HepG2 (cell line): ENCODE data around the gene NSG2. TPM values are rescaled to one million over a fixed set of nuclear protein-coding genes. Genes with fewer than 3 reads are reported as not detected.

Source experiments
- ATAC-seq: fragments of 200-7000 bp; cut with Tn5 transposase; 3 replicates; pipeline ENCODE4 v1.9.1; 2020; ENCODE audit warnings: mild to moderate bottlenecking, moderate library complexity
- BruUV-seq: library from RNA; stranded (reverse); fragments of 400-500 nt; replicated peaks from 2 replicates; lab custom pipeline; 2021; lab: Mats Ljungman, UMichigan
- CTCF ChIA-PET: fragments of 300-600 bp; formaldehyde crosslinking; extraction: SDS; loops from one replicate; lab custom pipeline; 2021; ENCODE audit warnings: low total read pairs, inconsistent platforms, low intra/inter-chr PET ratio; lab: Yijun Ruan, JAX
- POLR2A ChIA-PET: fragments of 350-600 bp; sonication (Branson Sonifier 250); formaldehyde crosslinking; loops from one replicate; lab custom pipeline; 2020; ENCODE audit warnings: antibody characterized with exemption, inconsistent platforms; lab: Yijun Ruan, JAX
- DNase-seq: peaks from one replicate; pipeline ENCODE4 v3.0.0-alpha.2; 2015; ENCODE audit warnings: low spot score
- FAIRE-seq: peaks from 3 replicates; lab custom pipeline; 2011; peaks lifted over from hg19 to GRCh38; lab: Jason Lieb, UNC
- H2AFZ ChIP-seq: one replicate; pipeline ENCODE4 v1.6.1; 2011; ENCODE audit warnings: low read length, inconsistent platforms
- H3K27ac ChIP-seq: fragments of 300-600 bp; 3 replicates; pipeline ENCODE4 v1.8.0; 2011; ENCODE audit warnings: mixed run types, mild to moderate bottlenecking, mixed read lengths, low read length, inconsistent platforms; ENCODE audit not compliant: insufficient read depth; ENCODE audit errors: extremely low read length
- H3K27me3 ChIP-seq, 2 experiments: fragments of 200-600 bp in 1 of 2; 2 replicates in 1 of 2; 3 replicates in 1 of 2; pipeline versions ENCODE4 v1.6.0 to v1.8.0; 2011; ENCODE audit warnings: low read length in 2 of 2, mild to moderate bottlenecking in 2 of 2, moderate library complexity in 2 of 2, inconsistent platforms in 1 of 2; ENCODE audit not compliant: insufficient read depth in 2 of 2, control insufficient read depth in 1 of 2
- H3K36me3 ChIP-seq, 2 experiments: fragments of 200-600 bp in 1 of 2; replicated peaks in 1 of 2; 2 replicates in 1 of 2; 3 replicates in 1 of 2; pipeline versions ENCODE4 v1.5.1 to v1.8.0; 2011; ENCODE audit warnings: low read length in 2 of 2, inconsistent platforms in 1 of 2; ENCODE audit not compliant: insufficient read depth in 2 of 2, control insufficient read depth in 1 of 2
- H3K4me1 ChIP-seq: 2 replicates; pipeline ENCODE4 v1.5.1; 2012; ENCODE audit warnings: low read length, inconsistent platforms; ENCODE audit not compliant: insufficient read depth
- H3K4me2 ChIP-seq: 2 replicates; pipeline ENCODE4 v1.6.0; 2011; ENCODE audit warnings: low read depth, low read length, inconsistent platforms
- H3K4me3 ChIP-seq, 3 experiments: fragments of 200-600 bp in 1 of 3; sonication (generic), shearing (Covaris generic) in 1 of 3; replicated peaks in 1 of 3; 2 replicates each; pipeline ENCODE4 v1.5.1; 2011 to 2016; ENCODE audit warnings: low read length in 3 of 3, inconsistent platforms in 2 of 3, low read depth in 2 of 3, mild to moderate bottlenecking in 2 of 3, control low read depth in 1 of 3, mixed read lengths in 1 of 3; ENCODE audit not compliant: insufficient read depth in 1 of 3
- H3K79me2 ChIP-seq: one replicate; pipeline ENCODE4 v1.6.1; 2011; ENCODE audit warnings: low read length, inconsistent platforms; ENCODE audit not compliant: insufficient read depth
- H3K9ac ChIP-seq: 2 replicates; pipeline ENCODE4 v1.6.0; 2011; ENCODE audit warnings: mild to moderate bottlenecking, low read depth, low read length, inconsistent platforms; ENCODE audit not compliant: insufficient read depth
- H3K9me3 ChIP-seq: 2 replicates; pipeline ENCODE4 v1.5.1; 2012; ENCODE audit warnings: mild to moderate bottlenecking, low read length
- H4K20me1 ChIP-seq: 2 replicates; pipeline ENCODE4 v1.6.0; 2011; ENCODE audit warnings: inconsistent platforms, mild to moderate bottlenecking, low read length, moderate library complexity; ENCODE audit not compliant: insufficient read depth
- ATF7 ChIP-seq, 2 experiments: fragments of 450-650 bp in 1 of 2; sonication (generic) in 1 of 2; formaldehyde crosslinking in 1 of 2; IDR thresholded peaks; 2 replicates each; pipeline versions ENCODE4 v1.4.0 to v1.6.1; 2016 to 2020; ENCODE audit warnings: antibody characterized with exemption in 1 of 2, mild to moderate bottlenecking in 1 of 2, missing genetic modification reagents in 1 of 2
- BRCA1 ChIP-seq: sonication (generic); formaldehyde crosslinking; IDR thresholded peaks from 2 replicates; pipeline ENCODE4 v1.4.0; 2020; ENCODE audit warnings: missing genetic modification reagents
- CBX1 ChIP-seq: IDR thresholded peaks from one replicate; pipeline ENCODE4 v1.6.1; 2016; ENCODE audit warnings: antibody characterized with exemption, low read depth
- CCAR2 ChIP-seq: fragments of 200-400 bp; formaldehyde crosslinking; optimal IDR thresholded peaks from 2 replicates; pipeline ENCODE3; 2018; ENCODE audit warnings: low read depth, mild to moderate bottlenecking, low read length, moderate library complexity
- ELF4 ChIP-seq: sonication (generic); formaldehyde crosslinking; IDR thresholded peaks from 2 replicates; pipeline ENCODE4 v1.5.0; 2020; ENCODE audit warnings: missing genetic modification reagents, mild to moderate bottlenecking, moderate library complexity, borderline replicate concordance
- HNRNPL ChIP-seq: fragments of 200-400 bp; formaldehyde crosslinking; IDR thresholded peaks from 2 replicates; pipeline ENCODE4 v1.6.1; 2017; ENCODE audit warnings: mild to moderate bottlenecking, low read depth, low read length
- MAFF ChIP-seq: IDR thresholded peaks from 2 replicates; pipeline ENCODE4 v1.6.1; 2011; ENCODE audit warnings: low read depth, low read length, improper control_type of control experiment
- MAFK ChIP-seq, 2 experiments: IDR thresholded peaks in 1 of 2; conservative IDR thresholded peaks in 1 of 2; 2 replicates each; pipeline ENCODE4 v1.6.1; 2011; ENCODE audit warnings: improper control_type of control experiment in 2 of 2, low read length in 2 of 2
- NRL ChIP-seq: sonication (generic); formaldehyde crosslinking; IDR thresholded peaks from 2 replicates; pipeline ENCODE4 v1.5.0; 2020; ENCODE audit warnings: missing genetic modification reagents, mild to moderate bottlenecking, moderate library complexity, borderline replicate concordance
- RARA ChIP-seq: IDR thresholded peaks from 2 replicates; pipeline ENCODE4 v1.6.1; 2016; ENCODE audit warnings: missing genetic modification reagents, missing compliant biosample characterization
- RBFOX2 ChIP-seq: fragments of 200-400 bp; formaldehyde crosslinking; IDR thresholded peaks from 2 replicates; pipeline ENCODE4 v1.6.1; 2017; ENCODE audit warnings: low read depth, mild to moderate bottlenecking, low read length
- SAP130 ChIP-seq: IDR thresholded peaks from 2 replicates; pipeline ENCODE4 v1.6.1; 2016; ENCODE audit warnings: low read depth
- ZBTB43 ChIP-seq: sonication (generic); formaldehyde crosslinking; conservative IDR thresholded peaks from 2 replicates; pipeline ENCODE4 v1.4.0; 2020; ENCODE audit warnings: missing genetic modification reagents
- ZNF235 ChIP-seq: sonication (generic); formaldehyde crosslinking; IDR thresholded peaks from 2 replicates; pipeline ENCODE4 v1.8.1; 2023; ENCODE audit warnings: mild to moderate bottlenecking, missing genetic modification reagents, borderline replicate concordance
- ZNF441 ChIP-seq: sonication (generic); formaldehyde crosslinking; IDR thresholded peaks from 2 replicates; pipeline ENCODE4 v1.7.0; 2021; ENCODE audit warnings: missing genetic modification reagents, borderline replicate concordance
- ZNF782 ChIP-seq: sonication (generic); formaldehyde crosslinking; IDR thresholded peaks from 2 replicates; pipeline ENCODE4 v1.4.0; 2020; ENCODE audit warnings: missing genetic modification reagents, mild to moderate bottlenecking, borderline replicate concordance
- ZNF883 ChIP-seq: sonication (generic); formaldehyde crosslinking; IDR thresholded peaks from 2 replicates; pipeline ENCODE4 v1.5.1; 2020; ENCODE audit warnings: mild to moderate bottlenecking, missing genetic modification reagents; ENCODE audit errors: not compliant biosample characterization
- WGBS: methylation state at CpG from one replicate; pipeline ENCODE4 v1.1.6; 2017; ENCODE audit warnings: low lambda C conversion rate; 5-methylcytosine and 5-hydroxymethylcytosine counted together
- in situ Hi-C: cut with HindIII; loops from 2 replicates; pipeline ENCODE4 v1.10.0; 2017; ENCODE audit warnings: low pct_unique_long_range_greater_than_20kb; ENCODE audit not compliant: extremely low pct_ligation_motif_present
- intact Hi-C: fragments of 100-400 bp; cut with micrococcal nuclease; formaldehyde crosslinking; loops from one replicate; pipeline ENCODE4 v1.10.0; 2022; ENCODE audit not compliant: unreplicated experiment
- polyA plus RNA-seq, 8 experiments: library from polyadenylated mRNA; depleted of rRNA in 3 of 8; stranded (reverse) in 7 of 8; unstranded in 1 of 8; fragments of >200 nt; fragmentation: Illumina TruSeq in 4 of 8; extraction: Trizol in 4 of 8; gene quantifications; 2 replicates each; pipeline versions ENCODE4 v1.2.1 to v1.2.3, GENCODE V29; 2011 to 2016; ENCODE audit warnings: low read depth in 4 of 8, missing spikeins in 1 of 8, mixed read lengths in 1 of 8; ENCODE audit not compliant: insufficient read depth in 1 of 8
- total RNA-seq, 5 experiments: library from RNA; depleted of rRNA; stranded (reverse); fragments of >200 nt; fragmentation: Illumina TruSeq; extraction: Trizol; gene quantifications; 2 replicates each; pipeline ENCODE4 v1.2.3, GENCODE V29; 2016; ENCODE audit warnings: low read depth in 1 of 5

Gene NSG2
- total and polyA plus RNA-seq, 2 of the 13 experiments (the other 11 are each of a cell fraction or from before 2014, with no cell fraction given): 0.21 TPM; not detected in 1

- BruUV-seq: no TSS peak
- H3K79me2 ChIP-seq: no peaks in the 10 kb centered on the region
- H4K20me1 ChIP-seq: no peaks in the 10 kb centered on the region
- H3K9ac ChIP-seq: no peak overlapping the region
- TF ChIP-seq CBX1: no peak
- no peak for TF ChIP-seq ZBTB43 (CRISPR knock-in tag)
- TF ChIP-seq ATF7 (IDR thresholded peaks at IDR 0.05): no peak
- no peak for TF ChIP-seq ATF7 (CRISPR knock-in tag; IDR thresholded peaks at IDR 0.05)
- TF ChIP-seq NRL (CRISPR knock-in tag): no peak
- no peak for TF ChIP-seq MAFK (conservative IDR thresholded peaks at IDR 0.05 in 1 of 2, IDR thresholded peaks at IDR 0.05 in 1 of 2; ENCODE audit: low read length in 2 of 2)
- no peak for TF ChIP-seq RARA
- no peak for TF ChIP-seq SAP130 (CRISPR knock-in tag)
- TF ChIP-seq ZNF782: no peak
- TF ChIP-seq ZNF883: no peak
- TF ChIP-seq ZNF441 (CRISPR knock-in tag): no peak
- TF ChIP-seq HNRNPL: no peak
- TF ChIP-seq BRCA1: no peak
- no peak for TF ChIP-seq RBFOX2
- TF ChIP-seq ELF4: no peak
- no peak for TF ChIP-seq CCAR2
- no peak for TF ChIP-seq ZNF235 (CRISPR knock-in tag)
- no peak for TF ChIP-seq MAFF
- 31% methylated on average over 5 of the region's 8 CpGs for WGBS
- no peak overlapping the region for H2AFZ ChIP-seq
- CTCF ChIA-PET: no interaction called here
- no peaks in the 10 kb centered on the region for H3K4me1 ChIP-seq
- no peak overlapping the region for H3K27ac ChIP-seq
- H3K27me3 ChIP-seq: peaks cover 0 to 15% of the 10 kb centered on the region in 2 experiments; a peak in 1 of 5 replicates
- intact Hi-C loops: no loop called here
- DNase-seq: no peak
- no peaks in the 10 kb centered on the region for H3K36me3 ChIP-seq
- no peak overlapping the region for H3K4me3 ChIP-seq
- H3K9me3 ChIP-seq: no peaks in the 10 kb centered on the region
- H3K4me2 ChIP-seq: no peak overlapping the region
- no peak for ATAC-seq
- POLR2A ChIA-PET: no interaction called here
- FAIRE-seq: no peak
- in situ Hi-C loops: no loop called here
Measured at GRCh38 chr5:174084691-174085154, 39.2 kb downstream of the NSG2 start.
